Spleen (tissue), 11 donors: ENCODE data around the gene CDH18. TPM values are rescaled to one million over a fixed set of nuclear protein-coding genes. Genes with fewer than 3 reads are reported as not detected.

ENCODE experiments used
- DNase-seq: peaks from one replicate; pipeline ENCODE4 v3.0.0-alpha.2; 2020
- H3K27ac ChIP-seq, 8 donors: fragments of 200-600 bp; sonication (generic) in 7 of 8; 1 replicate in 4 of 8; 2 replicates in 4 of 8; pipeline versions ENCODE4 v1.5.0 to v1.8.0; 2016 to 2021; ENCODE audit warnings: inconsistent platforms in 4 of 8, mild to moderate bottlenecking in 4 of 8, moderate library complexity in 1 of 8
- H3K27me3 ChIP-seq, 7 donors: fragments of 200-600 bp; sonication (generic) in 6 of 7; replicated peaks in 1 of 7; 1 replicate in 4 of 7; 2 replicates in 3 of 7; pipeline versions ENCODE4 v1.5.0 to v1.8.0; 2016 to 2021; ENCODE audit warnings: inconsistent platforms in 3 of 7, mild to moderate bottlenecking in 1 of 7
- H3K36me3 ChIP-seq, 6 donors: fragments of 200-600 bp; sonication (generic) in 5 of 6; 1 replicate in 4 of 6; 2 replicates in 2 of 6; pipeline versions ENCODE4 v1.5.0 to v1.8.0; 2016 to 2021; ENCODE audit warnings: inconsistent platforms in 2 of 6
- H3K4me1 ChIP-seq, 6 donors: fragments of 200-600 bp; sonication (generic) in 5 of 6; 1 replicate in 3 of 6; 2 replicates in 3 of 6; pipeline versions ENCODE4 v1.5.0 to v1.8.0; 2016 to 2021; ENCODE audit warnings: inconsistent platforms in 3 of 6
- H3K4me3 ChIP-seq, 8 donors: fragments of 200-600 bp; sonication (generic) in 7 of 8; 1 replicate in 4 of 8; 2 replicates in 4 of 8; pipeline versions ENCODE4 v1.5.0 to v1.8.0; 2016 to 2021; ENCODE audit warnings: inconsistent platforms in 4 of 8, mild to moderate bottlenecking in 4 of 8, moderate library complexity in 2 of 8
- H3K9me3 ChIP-seq, 8 donors: fragments of 200-600 bp; sonication (generic) in 7 of 8; 1 replicate in 4 of 8; 2 replicates in 4 of 8; pipeline versions ENCODE4 v1.5.0 to v1.8.0; 2016 to 2021; ENCODE audit warnings: inconsistent platforms in 4 of 8
- POLR2A ChIP-seq, 3 donors: fragments of 450-650 bp; IDR thresholded peaks; one replicate each; pipeline ENCODE4 v1.5.1; 2017; ENCODE audit warnings: antibody characterized with exemption in 3 of 3, mild to moderate bottlenecking in 1 of 3
- POLR2AphosphoS5 ChIP-seq, 3 donors: sonication (generic); formaldehyde crosslinking; IDR thresholded peaks; one replicate each; pipeline ENCODE4 v1.5.1; 2017; ENCODE audit warnings: antibody characterized with exemption in 3 of 3
- WGBS, 5 donors: extraction: QIAGEN DNeasy Blood & Tissue Kit in 3 of 5; methylation state at CpG; one replicate each; pipeline versions ENCODE4 v1.1.5 to v1.1.7; 2013 to 2018; 5-methylcytosine and 5-hydroxymethylcytosine counted together
- intact Hi-C: fragments of 100-400 bp; cut with DNase I; formaldehyde crosslinking; loops from one replicate; pipeline ENCODE4 v1.15.0; 2023; ENCODE audit warnings: low total_unique reads
- polyA plus RNA-seq, 3 donors: library from polyadenylated mRNA; stranded (reverse); fragments of 200-250 nt; gene quantifications; one replicate each; pipeline ENCODE4 v1.2.1, GENCODE V29; 2013
- total RNA-seq, 7 donors: library from RNA; depleted of rRNA in 3 of 7; stranded (reverse); fragments of >200 nt in 3 of 7; fragmentation: NEBNext Ultra II Directional in 4 of 7; extraction: Animal tissue kit (Norgen Biotek cat#: 25700) in 4 of 7; gene quantifications; one replicate each; pipeline versions ENCODE4 v1.1.0 to v1.2.1, GENCODE V29; 2016 to 2021
- TF ChIP-seq, protein P1 (sequence below), 11 experiments: fragments of 200-600 bp in 7 of 11; fragments of 450-650 bp in 4 of 11; sonication (generic) in 4 of 11; IDR thresholded peaks in 8 of 11; conservative IDR thresholded peaks in 3 of 11; 1 replicate in 7 of 11; 2 replicates in 4 of 11; pipeline versions ENCODE4 v1.4.0 to v1.8.0; 2016 to 2021; ENCODE audit warnings: antibody characterized with exemption in 11 of 11, inconsistent platforms in 4 of 11, mild to moderate bottlenecking in 1 of 11
- donor health status: healthy with polysubstance abuse.
- donor health status: DM: no; HTN: no; CAD: no; lungs with moderate emphysema.
- donor health status: DM: no; HTN: no; CAD: no.
- donor health status: Bipolar disorder and iron deficiency.
- donor health status: healthy.
- donor health status: DM: no; HTN: no; CAD: no.
- donor health status: DM: yes; HTN: yes; CAD: no.

The CDH18 gene
- total and polyA plus RNA-seq, 10 donors = 0.26 TPM; not detected in 9

GRCh38 chr5:20030125-20030524 is 42.1 kb upstream of the CDH18 start:
- Histone ChIP-seq H3K27me3 (no peaks in the 10 kb centered on the region), H3K27ac (no peak overlapping the region), H3K9me3 (peaks cover 0 to 11% (median 0%) of the 10 kb centered on the region in 8 donors), H3K4me3 (no peak overlapping the region), H3K4me1 (no peaks in the 10 kb centered on the region), H3K36me3 (no peaks in the 10 kb centered on the region)
- DNase-seq = no peak
- intact Hi-C loops = no loop called here
- TF ChIP-seq POLR2AphosphoS5 (IDR thresholded peaks at IDR 0.05) = no peak
- no peak for TF ChIP-seq POLR2A (IDR thresholded peaks at IDR 0.05)
- TF ChIP-seq, protein P1, sequence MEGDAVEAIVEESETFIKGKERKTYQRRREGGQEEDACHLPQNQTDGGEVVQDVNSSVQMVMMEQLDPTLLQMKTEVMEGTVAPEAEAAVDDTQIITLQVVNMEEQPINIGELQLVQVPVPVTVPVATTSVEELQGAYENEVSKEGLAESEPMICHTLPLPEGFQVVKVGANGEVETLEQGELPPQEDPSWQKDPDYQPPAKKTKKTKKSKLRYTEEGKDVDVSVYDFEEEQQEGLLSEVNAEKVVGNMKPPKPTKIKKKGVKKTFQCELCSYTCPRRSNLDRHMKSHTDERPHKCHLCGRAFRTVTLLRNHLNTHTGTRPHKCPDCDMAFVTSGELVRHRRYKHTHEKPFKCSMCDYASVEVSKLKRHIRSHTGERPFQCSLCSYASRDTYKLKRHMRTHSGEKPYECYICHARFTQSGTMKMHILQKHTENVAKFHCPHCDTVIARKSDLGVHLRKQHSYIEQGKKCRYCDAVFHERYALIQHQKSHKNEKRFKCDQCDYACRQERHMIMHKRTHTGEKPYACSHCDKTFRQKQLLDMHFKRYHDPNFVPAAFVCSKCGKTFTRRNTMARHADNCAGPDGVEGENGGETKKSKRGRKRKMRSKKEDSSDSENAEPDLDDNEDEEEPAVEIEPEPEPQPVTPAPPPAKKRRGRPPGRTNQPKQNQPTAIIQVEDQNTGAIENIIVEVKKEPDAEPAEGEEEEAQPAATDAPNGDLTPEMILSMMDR (IDR thresholded peaks at IDR 0.05 in 8 of 11, conservative IDR thresholded peaks at IDR 0.05 in 3 of 11) = no peak

DNA sequence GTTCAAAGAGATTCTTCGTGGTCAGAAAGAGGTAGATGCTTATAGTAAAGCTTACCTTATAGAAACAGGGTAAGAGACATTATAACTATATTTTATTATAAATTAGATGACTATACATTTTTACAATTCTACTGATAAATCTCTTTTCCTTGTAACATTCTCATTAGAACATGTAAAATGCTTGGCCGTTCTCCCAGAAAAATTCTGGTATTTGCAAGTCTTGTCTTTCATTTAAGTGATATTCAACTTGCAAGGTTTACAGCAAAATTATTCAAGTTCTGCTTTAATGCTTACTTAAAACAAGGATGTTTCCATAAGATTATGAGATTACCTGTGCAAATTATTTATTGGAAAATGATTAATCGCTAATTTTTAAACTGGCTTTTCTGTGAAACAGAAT is 41.3 kb upstream of the CDH18 start:
- 41 to 55% (median 51%) methylated on average over 3 of the region's 3 CpGs for WGBS, 5 donors
- intact Hi-C loops = no loop called here

DNA sequence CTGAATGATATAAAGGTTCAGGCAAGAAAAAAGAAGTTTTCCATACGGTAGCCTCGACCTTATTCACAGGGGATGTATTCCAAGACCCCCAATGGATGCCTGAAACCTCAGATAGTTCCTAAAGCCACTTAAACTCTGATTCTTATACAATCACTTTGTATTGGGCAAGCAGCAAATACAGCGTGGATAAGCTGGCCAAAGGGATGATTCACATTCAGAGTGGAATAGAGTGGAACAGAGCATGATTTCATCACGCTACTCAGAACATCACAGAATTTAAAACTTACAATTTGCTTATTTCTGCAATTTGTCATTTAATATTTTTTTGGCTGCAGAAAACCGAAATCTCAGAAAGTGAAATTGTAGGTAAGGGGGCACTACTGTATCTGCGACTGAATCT is 40.5 kb upstream of the CDH18 start:
- no peak for DNase-seq
- intact Hi-C loops = no loop called here
- H3K36me3 ChIP-seq = no peaks in the 10 kb centered on the region
- H3K4me1 ChIP-seq = no peaks in the 10 kb centered on the region
- H3K9me3 ChIP-seq = no peaks in the 10 kb centered on the region
- TF ChIP-seq POLR2AphosphoS5 (IDR thresholded peaks at IDR 0.05) (no peak), POLR2A (IDR thresholded peaks at IDR 0.05) (no peak)
- TF ChIP-seq, protein P1 (IDR thresholded peaks at IDR 0.05 in 8 of 11, conservative IDR thresholded peaks at IDR 0.05 in 3 of 11) = no peak
- no peaks in the 10 kb centered on the region for H3K27me3 ChIP-seq
- WGBS, 5 donors = 72 to 87% (median 83%) methylated on average over 6 of the region's 6 CpGs
- no peak overlapping the region for H3K27ac ChIP-seq
- H3K4me3 ChIP-seq = no peak overlapping the region

More for the DNA sequence above, 41.3 kb upstream of the CDH18 start:
- TF ChIP-seq POLR2AphosphoS5 (IDR thresholded peaks at IDR 0.05) = no peak
- no peak for TF ChIP-seq POLR2A (IDR thresholded peaks at IDR 0.05)
- TF ChIP-seq, protein P1 (IDR thresholded peaks at IDR 0.05 in 8 of 11, conservative IDR thresholded peaks at IDR 0.05 in 3 of 11) = no peak
- H3K27ac ChIP-seq = no peak overlapping the region
- no peaks in the 10 kb centered on the region for H3K27me3 ChIP-seq
- H3K4me1 ChIP-seq = no peaks in the 10 kb centered on the region
- H3K9me3 ChIP-seq = peaks cover 0 to 3% (median 0%) of the 10 kb centered on the region in 8 donors
- H3K36me3 ChIP-seq = no peaks in the 10 kb centered on the region
- no peak for DNase-seq
- H3K4me3 ChIP-seq = no peak overlapping the region

DNA sequence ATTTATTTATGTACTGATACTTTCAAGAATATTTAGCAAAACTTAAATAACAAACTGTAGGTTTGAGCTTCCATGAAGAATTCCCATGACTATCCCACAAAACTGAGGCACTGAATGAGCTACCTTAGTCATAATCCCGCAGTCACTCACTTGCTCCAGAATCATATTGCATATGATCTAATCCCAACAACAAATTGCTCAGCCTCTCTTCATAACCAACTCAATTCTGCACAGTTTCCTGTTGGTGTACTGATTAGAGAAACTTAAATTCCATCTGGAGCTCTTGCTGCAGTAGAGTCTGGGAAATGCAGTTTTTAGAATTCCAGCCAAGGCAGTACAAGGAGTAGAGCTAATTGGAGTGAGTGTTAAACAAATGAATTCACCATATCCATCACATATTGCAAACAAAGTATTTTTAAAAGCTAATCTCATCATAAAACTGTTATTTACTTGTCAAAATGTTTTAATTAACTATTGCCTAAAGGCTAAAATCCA is 35.7 kb upstream of the CDH18 start:
- H3K36me3 ChIP-seq = no peaks in the 10 kb centered on the region
- intact Hi-C loops = no loop called here
- no peak overlapping the region for H3K4me3 ChIP-seq
- H3K27me3 ChIP-seq = no peaks in the 10 kb centered on the region
- WGBS, 5 donors = 83 to 96% (median 93%) methylated on average over 1 of the region's 1 CpG
- no peak overlapping the region for H3K27ac ChIP-seq
- no peak for DNase-seq
- no peaks in the 10 kb centered on the region for H3K4me1 ChIP-seq
- peaks cover 0 to 32% (median 20%) of the 10 kb centered on the region in 8 donors for H3K9me3 ChIP-seq
- TF ChIP-seq POLR2A (IDR thresholded peaks at IDR 0.05) (no peak), POLR2AphosphoS5 (IDR thresholded peaks at IDR 0.05) (no peak)
- TF ChIP-seq, protein P1 (IDR thresholded peaks at IDR 0.05 in 8 of 11, conservative IDR thresholded peaks at IDR 0.05 in 3 of 11) = no peak
